HCT116 (cell line): ENCODE measurements around the gene TMEM134. TPM values are rescaled to one million over a fixed set of nuclear protein-coding genes. Genes with fewer than 3 reads are reported as not detected.

Source experiments
- ATAC-seq: fragments of 200-7000 bp; cut with Tn5 transposase; 2 replicates; pipeline ENCODE4 v1.9.1; 2020; ENCODE audit warnings: mild to moderate bottlenecking, moderate library complexity
- BruUV-seq: library from RNA; stranded (reverse); fragments of 400-500 nt; replicated peaks from 2 replicates; lab custom pipeline; 2021; lab: Mats Ljungman, UMichigan
- CTCF ChIA-PET: fragments of 300-600 bp; sonication (Branson Sonifier 250); formaldehyde crosslinking; loops from one replicate; lab custom pipeline; 2021; ENCODE audit warnings: antibody characterized with exemption; lab: Charles Lee
- POLR2A ChIA-PET: fragments of 300-600, 350-600 bp; sonication (Branson Sonifier 250); formaldehyde crosslinking; loops from one replicate; lab custom pipeline; 2021; ENCODE audit warnings: antibody characterized with exemption; lab: Charles Lee
- RAD21 ChIA-PET, 2 experiments: fragments of 300-600 bp; sonication (Branson Sonifier 250); formaldehyde crosslinking; loops; one replicate each; lab custom pipeline; 2023; ENCODE audit warnings: low total read pairs in 2 of 2; ENCODE audit not compliant: uncharacterized antibody in 2 of 2, unreplicated experiment in 2 of 2, low non-redundant PET in 1 of 2; lab: Charles Lee
- DNase-seq: peaks from one replicate; pipeline ENCODE4 v3.0.0-alpha.2; 2010; ENCODE audit warnings: low read depth, low spot score
- H2AFZ ChIP-seq: fragments of 200-600 bp; shearing (Covaris generic), sonication (generic); 2 replicates; pipeline ENCODE4 v1.6.1; 2017; ENCODE audit warnings: low read depth, mixed run types, mixed read lengths, antibody characterized with exemption, low read length; ENCODE audit not compliant: poor library complexity, severe bottlenecking
- H3K27ac ChIP-seq: 2 replicates; pipeline ENCODE4 v1.5.1; 2012; ENCODE audit warnings: low read depth, low read length
- H3K27me3 ChIP-seq: fragments of 200-600 bp; sonication (generic); 2 replicates; pipeline ENCODE4 v1.6.1; 2016; ENCODE audit warnings: mixed run types, low read length, mixed read lengths; ENCODE audit not compliant: insufficient read depth
- H3K36me3 ChIP-seq, 2 experiments: fragments of 200-500 bp in 1 of 2; fragments of 200-600 bp in 1 of 2; sonication (Bioruptor generic) in 1 of 2; sonication (generic) in 1 of 2; 2 replicates each; pipeline versions ENCODE4 v1.5.1 to v1.6.1; 2014 to 2016; ENCODE audit warnings: low read length in 2 of 2, inconsistent platforms in 1 of 2, mixed read lengths in 1 of 2, mixed run types in 1 of 2; ENCODE audit not compliant: insufficient read depth in 2 of 2, control insufficient read depth in 1 of 2
- H3K4me1 ChIP-seq, 2 experiments: fragments of 200-600 bp in 1 of 2; sonication (generic) in 1 of 2; 2 replicates each; pipeline versions ENCODE4 v1.5.1 to v1.6.1; 2012 to 2017; ENCODE audit warnings: low read length in 2 of 2, inconsistent platforms in 1 of 2, mild to moderate bottlenecking in 1 of 2, mixed read lengths in 1 of 2, mixed run types in 1 of 2, moderate library complexity in 1 of 2; ENCODE audit not compliant: insufficient read depth in 2 of 2, control insufficient read depth in 1 of 2
- H3K4me2 ChIP-seq: fragments of 200-600 bp; sonication (generic); 2 replicates; pipeline ENCODE4 v1.6.1; 2017; ENCODE audit warnings: mixed run types, low read length, mixed read lengths
- H3K4me3 ChIP-seq, 2 experiments: fragments of 200-600 bp in 1 of 2; sonication (generic) in 1 of 2; replicated peaks in 1 of 2; 2 replicates each; pipeline ENCODE4 v1.5.1; 2011 to 2016; ENCODE audit warnings: low read length in 2 of 2, control low read depth in 1 of 2, low read depth in 1 of 2, mild to moderate bottlenecking in 1 of 2, mixed read lengths in 1 of 2, mixed run types in 1 of 2
- H3K79me2 ChIP-seq: fragments of 200-600 bp; sonication (generic); 2 replicates; pipeline ENCODE4 v1.6.1; 2017; ENCODE audit warnings: mild to moderate bottlenecking, mixed run types, low read length, moderate library complexity, mixed read lengths; ENCODE audit not compliant: insufficient read depth
- H3K9ac ChIP-seq: fragments of 200-600 bp; sonication (generic); 2 replicates; pipeline ENCODE4 v1.6.1; 2016; ENCODE audit warnings: low read length, mixed read lengths
- H3K9me2 ChIP-seq: fragments of 200-600 bp; sonication (generic), shearing (Covaris generic); 2 replicates; pipeline ENCODE4 v1.6.1; 2017; ENCODE audit warnings: mixed run types, mild to moderate bottlenecking, moderate library complexity; ENCODE audit not compliant: insufficient read depth
- H3K9me3 ChIP-seq, 2 experiments: fragments of 200-500 bp in 1 of 2; fragments of 200-600 bp in 1 of 2; sonication (Bioruptor generic) in 1 of 2; sonication (generic) in 1 of 2; 2 replicates each; pipeline ENCODE4 v1.6.1; 2014 to 2017; ENCODE audit warnings: low read length in 2 of 2, mixed read lengths in 2 of 2, inconsistent platforms in 1 of 2, low read depth in 1 of 2, mild to moderate bottlenecking in 1 of 2, mixed run types in 1 of 2, moderate library complexity in 1 of 2; ENCODE audit not compliant: control insufficient read depth in 1 of 2, insufficient read depth in 1 of 2
- H4K20me1 ChIP-seq: fragments of 200-600 bp; sonication (generic), shearing (Covaris generic); 2 replicates; pipeline ENCODE4 v1.6.1; 2017; ENCODE audit warnings: mixed run types, mild to moderate bottlenecking, moderate library complexity; ENCODE audit not compliant: insufficient read depth
- CEBPB ChIP-seq: IDR thresholded peaks from 2 replicates; pipeline ENCODE4 v1.6.1; 2012; ENCODE audit warnings: low read depth
- EGR1 ChIP-seq: IDR thresholded peaks from 2 replicates; pipeline ENCODE4 v1.6.1; 2012; ENCODE audit warnings: low read depth
- ELF1 ChIP-seq: IDR thresholded peaks from 2 replicates; pipeline ENCODE4 v1.6.1; 2012; ENCODE audit warnings: low read depth, borderline replicate concordance
- EZH2phosphoT487 ChIP-seq: fragments of 200-600 bp; IDR thresholded peaks from 2 replicates; pipeline ENCODE4 v1.6.1; 2018; ENCODE audit warnings: antibody characterized with exemption, borderline replicate concordance
- JUND ChIP-seq: IDR thresholded peaks from 2 replicates; pipeline ENCODE4 v1.6.1; 2012
- RAD21 ChIP-seq: IDR thresholded peaks from 2 replicates; pipeline ENCODE4 v1.6.1; 2012; ENCODE audit warnings: low read depth, mild to moderate bottlenecking
- SRF ChIP-seq: IDR thresholded peaks from 2 replicates; pipeline ENCODE4 v1.6.1; 2012; ENCODE audit warnings: low read depth
- ZBTB33 ChIP-seq: IDR thresholded peaks from 2 replicates; pipeline ENCODE4 v1.6.1; 2011; ENCODE audit warnings: mild to moderate bottlenecking, low read length, moderate library complexity; ENCODE audit not compliant: insufficient replicate concordance; ENCODE audit errors: extremely low read depth
- ZFX ChIP-seq: fragments of 450-650 bp; IDR thresholded peaks from 2 replicates; pipeline ENCODE4 v1.6.1; 2017
- ZNF274 ChIP-seq: fragments of 200-500 bp; sonication (Bioruptor generic); IDR thresholded peaks from 2 replicates; pipeline ENCODE4 v1.6.1; 2014; ENCODE audit warnings: mild to moderate bottlenecking, low read depth, low read length, inconsistent platforms
- intact Hi-C: fragments of 100-400 bp; cut with micrococcal nuclease; formaldehyde crosslinking; loops from 2 replicates; pipeline ENCODE4 v1.10.0; 2022
- total RNA-seq: library from RNA; stranded (reverse); gene quantifications from one replicate; pipeline ENCODE4 v1.2.1, GENCODE V29; 2021; ENCODE audit not compliant: unreplicated experiment

Gene TMEM134
- total RNA-seq, 1 experiment from 2014 or later, result 44.2 TPM

DNA sequence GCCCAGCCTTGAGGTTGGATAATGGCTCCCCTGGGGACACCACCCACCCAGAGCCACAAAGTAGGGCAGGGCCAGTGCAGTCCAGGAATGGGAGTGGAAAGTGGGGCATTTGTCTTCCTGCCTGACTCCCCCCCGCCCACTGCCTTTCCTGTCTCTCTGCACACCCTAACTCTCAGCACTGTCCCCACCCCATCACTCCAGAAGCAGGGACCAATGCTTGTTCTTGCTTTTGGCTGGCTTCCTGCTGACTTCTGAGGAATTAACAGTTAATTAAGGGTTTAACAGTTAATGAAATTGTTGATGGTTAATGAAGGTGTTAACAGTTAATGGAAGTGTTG is 31.4 kb upstream of the TMEM134 start:
- H4K20me1 ChIP-seq, result no peaks in the 10 kb centered on the region
- no peak for DNase-seq
- CTCF ChIA-PET, result no interaction called here
- no TSS peak for BruUV-seq
- ATAC-seq, result no peak
- no peak overlapping the region for H2AFZ ChIP-seq
- H3K27me3 ChIP-seq, result no peaks in the 10 kb centered on the region
- TF ChIP-seq ZFX, result no peak
- no peak overlapping the region for H3K4me2 ChIP-seq
- H3K9ac ChIP-seq, result no peak overlapping the region
- H3K79me2 ChIP-seq, result peaks cover 19% of the 10 kb centered on the region
- RAD21 ChIA-PET, result no interaction called here
- intact Hi-C loops, result no loop called here
- no peak overlapping the region for H3K4me3 ChIP-seq
- no peaks in the 10 kb centered on the region for H3K9me3 ChIP-seq
- H3K36me3 ChIP-seq, result peaks cover 10 to 13% of the 10 kb centered on the region in 2 experiments
- H3K4me1 ChIP-seq, result peaks cover 9 to 11% of the 10 kb centered on the region in 2 experiments
- POLR2A ChIA-PET, result no interaction called here
- H3K9me2 ChIP-seq, result no peaks in the 10 kb centered on the region
- no peak overlapping the region for H3K27ac ChIP-seq

DNA sequence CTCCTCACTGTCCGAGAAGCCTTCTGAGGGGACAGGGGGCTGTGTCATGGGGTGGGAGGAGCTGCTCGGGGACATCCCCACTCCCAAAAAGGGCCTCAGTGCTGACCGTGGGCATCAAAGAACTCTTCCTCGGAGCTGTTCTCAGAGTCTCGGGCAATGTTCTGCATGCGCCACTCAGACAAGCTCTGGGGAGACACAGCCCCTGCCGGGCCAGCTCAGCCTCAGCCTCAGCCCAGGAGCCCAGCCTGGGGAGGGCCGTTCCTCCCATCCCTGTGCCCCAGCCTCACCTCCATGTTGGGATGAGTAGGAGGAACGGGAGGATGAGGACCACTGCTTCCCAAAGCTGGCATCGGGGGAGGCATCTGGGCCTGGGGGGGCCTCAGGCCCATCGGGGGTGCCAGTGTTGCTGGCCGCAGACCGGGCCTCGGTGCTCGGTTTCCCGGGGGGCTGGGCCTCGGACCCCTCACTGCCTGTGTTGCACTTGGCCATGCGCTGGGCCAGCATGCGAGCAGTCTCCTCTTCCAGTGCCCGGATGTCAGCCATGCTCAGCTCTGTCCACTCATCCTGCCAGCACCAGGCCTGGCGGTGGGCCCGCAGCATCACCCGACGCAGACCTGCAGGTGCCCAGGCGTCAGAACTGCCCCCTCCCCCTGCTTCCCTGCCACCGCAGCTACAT is 30.9 kb upstream of the TMEM134 start:
- ChIA-PET CTCF (no interaction called here), POLR2A (no interaction called here), RAD21 (no interaction called here)
- no peak overlapping the region for H3K4me2 ChIP-seq
- DNase-seq (no peak), ATAC-seq (no peak)
- H4K20me1 ChIP-seq, result no peaks in the 10 kb centered on the region
- H3K9ac ChIP-seq, result no peak overlapping the region
- H2AFZ ChIP-seq, result no peak overlapping the region
- peaks cover 10 to 13% of the 10 kb centered on the region in 2 experiments for H3K36me3 ChIP-seq
- no peaks in the 10 kb centered on the region for H3K9me2 ChIP-seq
- H3K79me2 ChIP-seq, result peaks cover 18% of the 10 kb centered on the region
- TF ChIP-seq ZNF274, result no peak
- no peak for TF ChIP-seq RAD21
- no peak for TF ChIP-seq JUND
- no peak for TF ChIP-seq EGR1
- TF ChIP-seq ZBTB33, result no peak
- TF ChIP-seq ELF1, result no peak
- TF ChIP-seq SRF, result no peak
- no peak for TF ChIP-seq EZH2phosphoT487
- TF ChIP-seq CEBPB, result no peak
- intact Hi-C loops, result no loop called here
- H3K4me3 ChIP-seq, result no peak overlapping the region
- no peaks in the 10 kb centered on the region for H3K9me3 ChIP-seq
- no TSS peak for BruUV-seq
- no peaks in the 10 kb centered on the region for H3K27me3 ChIP-seq
- peaks cover 8% of the 10 kb centered on the region in 2 experiments for H3K4me1 ChIP-seq
- no peak overlapping the region for H3K27ac ChIP-seq
